HG03159 (cell line): ENCODE measurements around the gene TNFRSF6B.

ENCODE experiments used
- ATAC-seq: cut with Tn5 transposase; IDR thresholded peaks from one replicate; pipeline ENCODE4 v1.9.1; 2021; ENCODE audit warnings: mild to moderate bottlenecking, moderate library complexity; ENCODE audit not compliant: unreplicated experiment

Gene TNFRSF6B

GRCh38 chr20:63734946-63735858, 38.8 kb downstream of the TNFRSF6B start:
- no peak for ATAC-seq

- no peak for ATAC-seq
These were observed 39.6 kb downstream of the TNFRSF6B start, which contains the start of gene LIME1 for GRCh38 chr20:63735859-63736718. Gene LIME1 (plus strand): TSS chr20:63736664. CDS start chr20:63737550, 886 bp downstream.

GRCh38 chr20:63736893-63737694, 40.6 kb downstream of the TNFRSF6B start:
- no peak for ATAC-seq

GRCh38 chr20:63737695-63737944, 41.2 kb downstream of the TNFRSF6B start:
- ATAC-seq, result no peak

- no peak for ATAC-seq
These were observed 41.7 kb downstream of the TNFRSF6B start for GRCh38 chr20:63737945-63738686.

- no peak for ATAC-seq
These were observed 42.3 kb downstream of the TNFRSF6B start for GRCh38 chr20:63738687-63739129.

- peak; percentile 36 for ATAC-seq
These were observed 42.9 kb downstream of the TNFRSF6B start, which contains the start of gene SLC2A4RG for GRCh38 chr20:63739130-63740069. Gene SLC2A4RG (plus strand): TSS chr20:63739776. CDS start chr20:63739913, 137 bp downstream.

GRCh38 chr20:63740070-63740626, 43.7 kb downstream of the TNFRSF6B start:
- ATAC-seq, result no peak

GRCh38 chr20:63740627-63741353, 44.3 kb downstream of the TNFRSF6B start:
- ATAC-seq, result no peak

- ATAC-seq, result no peak
These were observed 44.9 kb downstream of the TNFRSF6B start for GRCh38 chr20:63741354-63741675.

- ATAC-seq, result no peak
These were observed 45.4 kb downstream of the TNFRSF6B start for GRCh38 chr20:63741676-63742380.

GRCh38 chr20:63742381-63743024, 46.1 kb downstream of the TNFRSF6B start:
- no peak for ATAC-seq

- ATAC-seq, result no peak
These were observed 46.9 kb downstream of the TNFRSF6B start for GRCh38 chr20:63743210-63743970.

GRCh38 chr20:63744158-63744557, 47.7 kb downstream of the TNFRSF6B start:
- ATAC-seq, result no peak

- no peak for ATAC-seq
These were observed 48.3 kb downstream of the TNFRSF6B start for GRCh38 chr20:63744574-63745423.
